KBM-7 (cell line): ENCODE data around the gene PTX4.

Experiments used
- DNase-seq: peaks from one replicate; pipeline ENCODE4 v3.0.0-alpha.2; 2015
- in situ Hi-C: fragments of 300-500 bp; cut with MboI; formaldehyde crosslinking; loops from 2 replicates; pipeline ENCODE4 v1.14.3; 2020; ENCODE audit warnings: low sequenced_read_pairs, low pct_unique_long_range_greater_than_20kb, mixed read lengths

Gene PTX4

GRCh38 chr16:1468426-1468810 is 20.3 kb downstream of the PTX4 start:
- DNase-seq = no peak
- in situ Hi-C loops = no loop called here

GRCh38 chr16:1466968-1467521 is 21.7 kb downstream of the PTX4 start:
- in situ Hi-C loops = no loop called here
- no peak for DNase-seq

- in situ Hi-C loops = no loop called here
- no peak for DNase-seq
Observed at GRCh38 chr16:1466054-1466453, 22.7 kb downstream of the PTX4 start.

DNA sequence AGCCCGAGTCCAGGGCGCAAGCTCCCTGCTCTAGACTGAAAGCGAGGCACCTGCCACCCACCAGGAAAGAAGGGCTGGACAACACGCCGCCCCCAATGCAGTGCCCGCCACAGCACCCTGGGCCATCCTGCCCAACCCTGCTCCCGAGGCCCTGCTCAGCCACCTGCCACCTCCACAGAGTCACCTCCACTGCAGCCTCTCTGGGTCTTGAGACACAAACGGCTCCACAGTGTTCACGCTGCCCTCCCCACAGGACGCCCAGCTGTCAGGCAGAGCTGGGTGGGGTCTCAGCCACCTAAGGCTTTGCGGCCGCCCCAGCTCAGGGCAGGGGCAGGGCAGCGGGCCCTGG is 23.2 kb downstream of the PTX4 start:
- in situ Hi-C loops = no loop called here
- no peak for DNase-seq

- in situ Hi-C loops = no loop called here
- DNase-seq = no peak
Observed at GRCh38 chr16:1464894-1465566, 23.7 kb downstream of the PTX4 start.

DNA sequence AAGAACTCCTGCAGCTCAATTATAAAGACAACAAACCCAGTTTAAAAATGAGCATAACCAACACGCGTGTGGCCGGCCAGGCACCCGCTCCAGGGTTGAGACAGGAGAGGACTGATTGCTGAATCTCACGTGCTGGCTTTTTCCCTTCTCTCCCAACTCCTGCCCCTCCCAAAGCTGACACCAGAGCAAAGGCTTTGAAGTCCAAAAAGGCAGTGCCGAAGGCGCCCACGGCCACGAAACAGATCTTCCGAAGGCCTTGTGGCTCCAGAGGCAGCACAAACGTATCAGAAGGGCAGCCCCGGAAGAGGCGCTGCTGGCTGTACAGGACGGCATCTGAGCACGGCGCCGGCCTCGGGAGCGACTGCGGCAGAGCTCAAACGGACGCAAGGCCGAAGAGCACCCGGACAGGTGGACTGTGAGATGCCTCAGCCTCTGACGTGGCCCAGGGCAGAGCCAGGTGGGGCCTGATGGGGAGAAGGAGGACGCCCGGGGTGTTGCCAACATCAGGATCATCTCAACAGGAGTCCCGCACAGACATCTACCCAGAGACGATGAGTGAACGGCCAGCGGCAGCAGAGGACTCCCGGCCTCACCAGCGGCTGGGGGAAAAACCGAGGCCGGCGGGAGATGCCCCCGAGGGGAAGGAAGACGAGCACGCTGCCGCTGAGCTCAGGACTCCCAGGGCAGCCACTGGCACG is 24.4 kb downstream of the PTX4 start:
- in situ Hi-C loops = no loop called here
- DNase-seq = no peak

- in situ Hi-C loops = no loop called here
- DNase-seq = no peak
Observed at GRCh38 chr16:1461146-1461545, 27.6 kb downstream of the PTX4 start.

GRCh38 chr16:1460602-1461138 is 28.1 kb downstream of the PTX4 start:
- no peak for DNase-seq
- in situ Hi-C loops = no loop called here

GRCh38 chr16:1459967-1460366 is 28.8 kb downstream of the PTX4 start:
- in situ Hi-C loops = no loop called here
- DNase-seq = no peak

DNA sequence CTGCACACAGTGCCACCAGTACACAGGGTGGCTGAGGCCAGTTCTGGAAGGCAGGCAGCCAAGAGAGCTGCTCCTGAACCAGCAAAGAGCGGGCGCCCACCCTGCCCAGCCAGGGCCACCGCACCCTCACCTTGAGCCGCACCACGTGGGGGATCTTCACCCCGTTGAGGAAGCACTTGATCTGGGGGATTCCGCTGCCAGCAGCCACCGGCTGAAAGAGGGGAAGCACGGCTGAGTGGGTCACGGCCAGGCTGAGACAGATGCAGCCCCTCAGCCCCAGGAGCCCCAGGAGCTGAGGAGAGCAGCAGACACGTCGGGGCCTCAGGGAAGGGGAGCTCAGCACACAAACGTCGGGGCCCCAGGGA is 29.8 kb downstream of the PTX4 start:
- in situ Hi-C loops = no loop called here
- DNase-seq = no peak

- in situ Hi-C loops = no loop called here
- no peak for DNase-seq
Observed at GRCh38 chr16:1458336-1458976, 30.3 kb downstream of the PTX4 start.

DNA sequence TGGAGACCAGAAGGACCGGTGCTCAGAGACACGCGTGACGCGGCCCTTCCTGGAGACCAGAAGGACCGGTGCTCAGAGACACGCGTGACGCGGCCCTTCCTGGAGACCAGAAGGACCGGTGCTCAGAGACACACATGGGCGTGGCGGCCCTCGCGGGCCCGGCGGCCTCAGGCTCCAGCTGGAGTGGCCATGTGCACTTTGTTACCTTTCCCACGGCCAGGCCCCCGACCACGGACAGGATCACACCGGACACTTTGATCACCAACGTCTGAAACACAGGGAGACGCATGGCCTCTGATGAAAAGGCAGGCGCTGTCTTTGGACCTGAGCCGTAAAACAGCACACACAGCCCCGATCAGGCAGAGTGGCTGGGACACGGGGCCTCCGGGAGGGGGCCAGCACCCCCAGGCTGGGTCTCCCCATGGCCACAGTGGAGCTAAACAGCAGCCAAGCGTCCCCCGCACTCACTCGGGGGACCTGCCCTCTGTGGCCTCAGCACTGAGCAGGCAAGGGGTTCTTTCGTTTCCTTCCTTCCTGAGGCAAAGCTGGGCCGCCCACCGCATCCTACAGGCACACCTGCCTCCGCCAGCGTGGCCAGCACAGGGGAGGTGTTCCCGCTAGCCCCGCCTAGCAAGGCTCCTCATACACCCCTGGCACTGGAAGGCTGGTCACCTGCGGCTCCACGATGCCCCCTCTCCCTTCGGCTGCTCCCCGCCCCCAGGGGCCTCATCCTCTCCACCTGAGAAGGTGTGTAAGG is 31.1 kb downstream of the PTX4 start:
- in situ Hi-C loops = no loop called here
- no peak for DNase-seq

DNA sequence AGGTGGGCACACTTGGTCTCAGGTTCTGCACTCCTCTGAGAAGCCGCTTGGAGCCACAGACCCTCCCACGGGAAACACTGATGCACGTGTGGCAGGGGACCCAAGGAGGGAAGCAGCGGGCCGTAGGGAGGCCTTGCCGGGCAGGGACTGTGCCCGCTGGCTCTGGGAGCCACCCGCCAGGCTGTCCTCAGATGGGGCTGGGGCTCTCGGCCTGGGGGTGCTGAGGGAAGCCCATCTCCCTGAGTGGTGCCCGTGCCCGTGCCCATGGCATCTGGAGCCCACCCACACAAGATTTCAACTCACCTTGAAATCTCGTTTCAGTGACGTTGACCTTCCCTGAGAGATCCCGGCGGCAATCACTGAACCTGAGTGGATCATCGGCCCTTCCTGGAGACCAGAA is 31.8 kb downstream of the PTX4 start:
- no peak for DNase-seq
- in situ Hi-C loops = no loop called here

- DNase-seq = no peak
- in situ Hi-C loops = no loop called here
Observed at GRCh38 chr16:1455190-1456171, 33.3 kb downstream of the PTX4 start.

- no peak for DNase-seq
- in situ Hi-C loops = no loop called here
Observed at GRCh38 chr16:1454561-1454960, 34.2 kb downstream of the PTX4 start.

DNA sequence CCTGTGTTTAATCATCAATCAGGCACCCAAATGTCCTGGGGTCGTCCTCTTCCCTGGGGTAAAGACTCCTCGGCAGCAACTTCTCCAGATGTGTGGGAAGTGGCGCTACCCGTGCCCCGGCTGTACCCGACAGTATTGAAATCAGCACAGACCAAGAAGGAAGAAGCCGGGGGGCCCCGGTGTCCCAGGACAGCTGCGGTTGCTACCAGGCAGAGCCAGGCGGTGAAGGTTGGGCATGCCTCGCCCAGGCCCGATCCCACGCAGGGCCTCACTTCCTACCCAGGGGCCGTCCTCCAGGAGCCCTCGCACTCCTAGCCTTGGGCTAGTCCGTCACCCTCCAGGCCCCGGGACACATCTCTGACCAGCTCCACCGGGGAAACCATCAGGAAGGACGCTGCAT is 35.4 kb downstream of the PTX4 start:
- in situ Hi-C loops = no loop called here
- no peak for DNase-seq

- in situ Hi-C loops = no loop called here
Observed at GRCh38 chr16:1452530-1452929, 36.2 kb downstream of the PTX4 start.

GRCh38 chr16:1451702-1452392 is 36.9 kb downstream of the PTX4 start:
- DNase-seq = no peak
- in situ Hi-C loops = no loop called here

More at GRCh38 chr16:1452530-1452929, 36.2 kb downstream of the PTX4 start:
- DNase-seq = no peak
